ENCODE data around the gene MANEAL. TPM values are rescaled to one million over a fixed set of nuclear protein-coding genes. Genes with fewer than 3 reads are reported as not detected.
"Not testable (repeated sequence)": the region's sequence is repeated elsewhere in the genome, so short reads cannot be mapped to it uniquely, and the experiment has no call there.

Gene MANEAL
- 28.9 TPM for total RNA-seq

GRCh38 chr1:37793773-37794371 is at the start of gene MANEAL:
Gene MANEAL (plus strand): TSS chr1:37793847. CDS start chr1:37794183, 336 bp downstream.
- FAIRE-seq = no peak

GRCh38 chr1:37746806-37747205 is 46.8 kb upstream of the MANEAL start:
- FAIRE-seq (no peak), DNase-seq (ENCODE audit: low spot score in 2 of 2) (no peak)

More at GRCh38 chr1:37793773-37794371, at the start of gene MANEAL:
- peak; percentile 76 for DNase-seq (ENCODE audit: low spot score in 2 of 2)

DNA sequence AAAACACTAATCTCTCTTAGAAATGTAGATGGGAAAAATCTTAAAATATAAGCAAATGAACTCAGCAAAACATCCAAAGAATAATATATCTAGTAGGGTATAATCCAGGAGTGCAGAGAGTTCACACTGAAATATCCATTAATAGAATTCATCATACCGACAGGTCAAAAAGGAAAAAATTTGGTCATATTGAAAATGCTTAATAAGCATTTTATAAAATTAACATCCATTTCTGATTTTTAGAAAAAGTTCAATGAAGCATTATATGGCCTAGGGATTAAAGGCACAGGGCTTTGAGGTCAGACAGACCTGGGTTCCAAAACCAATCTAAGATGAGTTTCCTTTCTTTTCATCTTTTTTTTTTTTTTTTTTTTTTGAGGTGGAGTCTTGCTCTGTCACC is 45.1 kb upstream of the MANEAL start:
- DNase-seq (ENCODE audit: low spot score in 2 of 2) (no peak), FAIRE-seq (no peak)

GRCh38 chr1:37752213-37752582 is 41.4 kb upstream of the MANEAL start:
- DNase-seq (ENCODE audit: low spot score in 2 of 2) (no peak), FAIRE-seq (no peak)

GRCh38 chr1:37752583-37753471 is 40.8 kb upstream of the MANEAL start:
- peak; percentile 58 to 60 for DNase-seq (ENCODE audit: low spot score in 2 of 2)

GRCh38 chr1:37753473-37754321 is 40.0 kb upstream of the MANEAL start:
- FAIRE-seq = no peak
- DNase-seq (ENCODE audit: low spot score in 2 of 2) = no peak

More at GRCh38 chr1:37752583-37753471, 40.8 kb upstream of the MANEAL start:
- FAIRE-seq = no peak

GRCh38 chr1:37755290-37755689 is 38.4 kb upstream of the MANEAL start:
- no peak for DNase-seq (ENCODE audit: low spot score in 2 of 2)
- FAIRE-seq = no peak

GRCh38 chr1:37755951-37756560 is 37.6 kb upstream of the MANEAL start:
- FAIRE-seq = no peak
- no peak for DNase-seq (ENCODE audit: low spot score in 2 of 2)

GRCh38 chr1:37759451-37759850 is 34.2 kb upstream of the MANEAL start:
- FAIRE-seq (no peak), DNase-seq (ENCODE audit: low spot score in 2 of 2) (no peak)

GRCh38 chr1:37761416-37762095 is 32.1 kb upstream of the MANEAL start:
- DNase-seq (ENCODE audit: low spot score in 2 of 2) = no peak
- FAIRE-seq = no peak

DNA sequence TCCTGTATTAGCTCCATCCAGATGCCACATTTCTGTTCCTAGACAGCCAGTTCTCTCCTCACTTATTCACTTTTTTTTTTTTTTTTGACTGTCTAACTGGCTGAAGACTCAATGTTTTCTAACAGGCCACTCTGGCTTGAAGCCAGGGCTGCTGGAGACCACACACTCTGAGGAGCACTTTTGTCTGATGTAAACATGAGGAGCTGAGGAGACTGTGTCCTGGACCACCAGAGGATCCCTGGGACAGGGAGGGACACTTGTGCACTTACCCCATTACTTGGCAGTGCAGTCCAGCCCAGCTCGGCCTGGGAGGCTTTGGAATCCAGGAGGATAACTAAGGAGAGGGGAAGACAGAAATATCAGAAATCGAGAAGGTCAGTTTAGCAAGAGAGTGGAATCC is 31.1 kb upstream of the MANEAL start:
- DNase-seq (ENCODE audit: low spot score in 2 of 2) = no peak

DNA sequence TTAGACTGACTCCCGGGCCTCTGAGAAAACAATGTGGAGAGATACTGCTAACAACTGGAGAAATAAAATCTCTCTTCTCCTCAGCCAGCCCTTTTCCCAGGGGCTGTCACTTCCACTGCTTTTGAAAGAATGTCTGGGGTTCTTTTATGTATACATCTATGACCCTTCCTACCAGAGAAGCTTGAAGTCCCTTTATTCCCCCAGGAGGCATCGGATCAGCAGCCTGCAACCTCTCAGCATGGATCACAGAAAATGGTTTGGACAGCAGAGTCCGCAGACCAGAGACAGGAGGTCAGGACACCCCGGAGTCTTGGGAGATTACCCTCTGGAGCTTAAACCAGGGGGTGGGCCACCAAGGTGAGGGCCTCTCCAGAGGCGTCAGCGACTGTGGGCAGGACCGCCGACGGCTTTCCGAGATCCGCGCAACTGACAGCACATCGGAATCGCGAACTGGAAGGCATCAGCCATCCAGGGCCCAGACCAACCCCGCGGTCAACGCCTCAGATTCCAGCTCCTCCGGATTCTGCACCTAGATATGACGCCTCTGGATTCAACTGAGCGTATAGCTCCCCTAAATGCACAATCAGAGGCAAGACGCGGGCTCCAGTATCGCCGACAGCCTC is 29.7 kb upstream of the MANEAL start:
- FAIRE-seq (no peak), DNase-seq (ENCODE audit: low spot score in 2 of 2) (no peak)

More for the DNA sequence above, 31.1 kb upstream of the MANEAL start:
- no peak for FAIRE-seq

GRCh38 chr1:37764414-37764825 is 29.2 kb upstream of the MANEAL start:
- FAIRE-seq (no peak), DNase-seq (ENCODE audit: low spot score in 2 of 2) (no peak)

GRCh38 chr1:37764888-37765441 is 28.7 kb upstream of the MANEAL start, which contains the start of gene EPHA10:
Gene EPHA10 (minus strand): TSS chr1:37765120. CDS start chr1:37765066, 54 bp downstream.
- no peak for DNase-seq (ENCODE audit: low spot score in 2 of 2)
- no peak for FAIRE-seq

DNA sequence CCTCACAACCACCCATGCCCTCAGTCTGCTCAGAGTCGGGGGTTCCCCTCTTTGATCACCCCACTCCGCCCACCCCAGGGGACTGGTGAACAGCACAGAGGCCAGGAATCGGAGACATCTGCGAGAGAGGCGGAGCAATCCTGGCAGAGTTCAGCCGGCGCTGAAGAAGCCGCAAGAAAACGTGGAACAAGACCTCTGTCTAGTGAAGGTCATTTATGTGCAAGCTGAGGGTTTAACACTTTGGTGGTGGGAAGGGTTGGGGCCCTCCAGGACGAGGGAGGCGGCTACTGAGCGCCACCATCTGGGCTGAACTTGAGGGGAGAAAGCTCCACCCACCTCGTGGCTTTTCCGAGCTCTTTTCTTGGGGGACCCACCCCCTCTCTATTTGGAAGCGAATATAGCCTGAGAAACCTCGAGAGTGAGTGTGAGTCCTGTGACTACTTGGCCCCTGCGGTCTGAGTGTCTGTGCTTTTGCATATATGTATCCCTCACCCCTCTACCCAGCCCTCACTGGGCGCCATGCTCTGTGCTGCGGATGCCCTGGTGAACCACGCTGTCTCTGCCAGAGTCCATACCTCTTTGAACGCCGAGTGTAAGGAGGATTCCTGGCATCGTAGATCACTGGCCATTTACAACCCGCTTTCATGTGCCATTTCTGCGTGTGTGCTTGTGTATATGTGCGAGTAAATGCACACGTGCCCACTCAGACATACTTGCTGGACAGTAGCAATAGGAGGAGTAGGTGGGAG is 27.6 kb upstream of the MANEAL start:
- FAIRE-seq (no peak), DNase-seq (ENCODE audit: low spot score in 2 of 2) (no peak)

DNA sequence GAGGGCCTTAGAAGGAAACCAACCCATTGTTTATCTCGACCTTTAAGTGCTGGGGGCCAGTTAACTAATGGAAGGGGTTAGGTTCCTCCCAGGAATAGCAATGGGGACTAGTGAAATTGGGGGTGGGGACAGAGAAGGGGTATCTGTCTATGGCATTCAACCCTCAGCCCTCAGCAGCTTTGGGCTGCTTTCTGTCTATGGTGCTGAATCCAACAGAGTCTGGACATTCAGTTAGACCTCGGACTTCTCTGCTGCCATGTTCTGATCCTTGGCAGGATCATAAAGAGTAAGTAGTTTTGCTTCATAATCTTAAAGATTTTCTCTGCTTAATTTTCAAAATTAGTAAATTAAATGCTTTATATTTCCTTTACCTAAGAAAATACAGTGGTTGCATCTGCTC is 26.2 kb upstream of the MANEAL start:
- no peak for FAIRE-seq
- no peak for DNase-seq (ENCODE audit: low spot score in 2 of 2)

- not testable (repeated sequence) for DNase-seq (ENCODE audit: low spot score in 2 of 2); FAIRE-seq
Observed at GRCh38 chr1:37771440-37771839, 22.2 kb upstream of the MANEAL start.

DNA sequence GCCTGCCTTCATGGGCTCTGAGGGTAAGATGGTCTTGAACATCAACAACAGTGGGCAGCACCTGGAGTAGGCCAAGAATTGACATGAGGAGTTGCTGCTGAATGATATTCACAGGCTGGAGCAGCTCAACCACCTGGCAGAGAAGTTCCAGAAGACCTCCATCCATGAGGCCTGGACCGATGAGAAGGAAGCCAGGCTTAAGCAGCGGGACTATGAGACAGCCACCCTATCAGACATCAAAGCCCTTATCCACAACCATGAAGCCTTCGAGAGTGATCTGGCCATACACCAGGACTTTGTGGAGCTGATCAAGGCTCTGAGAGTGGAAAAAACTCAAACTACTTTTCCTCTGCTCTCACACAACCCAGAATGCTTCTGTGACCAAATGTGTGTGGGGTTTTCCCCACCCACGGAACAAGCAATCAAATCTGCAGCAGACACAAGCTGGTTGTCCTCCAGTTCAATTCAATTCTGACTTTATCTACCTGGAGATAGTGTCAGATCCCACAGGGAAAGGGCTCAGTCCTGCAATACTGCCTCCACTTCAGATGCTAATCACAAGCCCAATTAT is 16.6 kb upstream of the MANEAL start:
- no peak for DNase-seq (ENCODE audit: low spot score in 2 of 2)
- FAIRE-seq = no peak

Measured in frontal cortex (tissue), 4 donors.